Parathyroid adenoma (tissue), 2 donors: ENCODE measurements around the gene RASGEF1C.

ENCODE experiments used
- H2AFZ ChIP-seq: fragments of 300-600 bp; sonication (generic); one replicate; pipeline ENCODE4 v1.7.0; 2017; ENCODE audit warnings: antibody characterized with exemption, mild to moderate bottlenecking
- H3K27ac ChIP-seq: fragments of 300-600 bp; sonication (generic); one replicate; pipeline ENCODE4 v1.7.0; 2017
- H3K27me3 ChIP-seq: fragments of 300-600 bp; sonication (generic); one replicate; pipeline ENCODE4 v1.7.0; 2017; ENCODE audit warnings: low read length; ENCODE audit not compliant: control insufficient read depth, insufficient read depth
- H3K36me3 ChIP-seq: fragments of 300-600 bp; sonication (generic); one replicate; pipeline ENCODE4 v1.7.0; 2017; ENCODE audit warnings: low read length; ENCODE audit not compliant: control insufficient read depth, insufficient read depth
- H3K4me1 ChIP-seq: fragments of 300-600 bp; sonication (generic); one replicate; pipeline ENCODE4 v1.7.0; 2017; ENCODE audit warnings: control low read depth
- H3K4me2 ChIP-seq: fragments of 300-600 bp; sonication (generic); one replicate; pipeline ENCODE4 v1.7.0; 2017; ENCODE audit warnings: low read length
- H3K4me3 ChIP-seq: fragments of 300-600 bp; sonication (generic); one replicate; pipeline ENCODE4 v1.7.0; 2017; ENCODE audit warnings: low read depth, low read length
- H3K79me2 ChIP-seq: fragments of 300-600 bp; sonication (generic); one replicate; pipeline ENCODE4 v1.7.0; 2017; ENCODE audit warnings: control low read depth
- H3K9ac ChIP-seq: fragments of 300-600 bp; sonication (generic); one replicate; pipeline ENCODE4 v1.7.0; 2017; ENCODE audit warnings: mild to moderate bottlenecking
- H3K9me3 ChIP-seq: fragments of 300-600 bp; sonication (generic); one replicate; pipeline ENCODE4 v1.7.0; 2017; ENCODE audit warnings: low read length; ENCODE audit not compliant: control insufficient read depth
- CTCF ChIP-seq: fragments of 300-600 bp; sonication (generic); IDR thresholded peaks from one replicate; pipeline ENCODE4 v1.7.0; 2017; ENCODE audit warnings: antibody characterized with exemption, mild to moderate bottlenecking
- donor health status: primary hyperparathyroidism.

The RASGEF1C gene

DNA sequence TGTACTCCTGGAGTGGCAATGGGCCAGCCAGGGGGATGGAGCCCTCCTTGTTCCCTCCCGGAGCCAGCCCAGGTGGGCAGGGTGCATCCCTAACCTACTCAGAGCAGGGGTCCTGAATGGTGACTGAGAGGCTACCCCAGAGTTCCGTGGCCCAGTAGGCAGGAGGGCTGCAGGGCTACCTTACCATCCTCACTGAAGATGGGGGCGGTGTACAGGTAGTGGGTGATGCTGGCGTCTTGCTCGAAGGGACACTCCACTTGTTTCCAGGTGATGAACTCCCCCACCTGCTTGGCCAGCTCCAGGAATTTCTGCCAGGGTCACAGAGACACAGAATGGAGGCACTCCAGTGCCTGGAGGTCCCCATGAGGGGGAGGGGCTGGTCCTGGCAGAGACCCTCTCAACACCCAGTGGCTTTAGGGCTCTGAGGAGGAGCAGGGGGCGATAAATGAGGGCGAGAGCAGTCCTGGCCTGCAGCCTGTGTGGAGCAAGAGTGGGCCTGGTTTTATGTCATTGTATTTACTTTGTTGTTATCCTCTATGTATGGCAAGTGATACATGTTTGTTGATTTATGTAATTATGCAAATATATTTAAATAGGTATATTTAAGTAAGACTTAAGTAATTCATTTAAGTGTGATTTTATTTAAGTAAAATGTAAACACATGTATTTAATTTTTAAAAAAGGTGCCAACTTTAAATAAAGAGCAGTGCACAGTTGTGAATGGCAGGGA, 97.6 kb downstream of the RASGEF1C start:
- Histone ChIP-seq H2AFZ (no peak overlapping the region), H3K4me3 (no peak overlapping the region), H3K27me3 (no peaks in the 10 kb centered on the region), H3K4me2 (no peak overlapping the region), H3K27ac (no peak overlapping the region), H3K36me3 (no peaks in the 10 kb centered on the region), H3K9me3 (no peaks in the 10 kb centered on the region), H3K9ac (no peak overlapping the region), H3K79me2 (no peaks in the 10 kb centered on the region), H3K4me1 (no peaks in the 10 kb centered on the region)
- TF ChIP-seq CTCF = no peak

DNA sequence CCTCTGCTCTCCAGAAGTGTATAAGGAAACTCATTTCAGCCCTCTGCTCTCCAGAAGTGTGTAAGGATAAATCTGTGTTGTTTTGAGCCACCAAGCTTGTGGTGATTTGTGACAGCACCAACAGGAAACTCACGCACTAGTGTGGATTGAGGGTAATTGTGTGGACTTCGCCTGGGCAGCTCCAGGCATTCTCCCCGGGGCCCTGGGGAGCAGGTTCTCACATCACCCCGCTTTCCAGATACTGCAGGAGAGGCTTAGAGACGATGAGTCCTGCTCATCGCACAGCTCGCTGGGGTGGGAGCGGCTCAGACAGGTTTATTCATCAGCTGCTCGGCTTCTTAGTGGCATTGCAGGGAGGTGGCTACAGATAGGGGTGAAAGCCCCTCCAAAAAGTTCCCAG, 99.1 kb downstream of the RASGEF1C start:
- Histone ChIP-seq H3K9me3 (no peaks in the 10 kb centered on the region), H3K36me3 (no peaks in the 10 kb centered on the region), H2AFZ (no peak overlapping the region), H3K9ac (no peak overlapping the region), H3K27me3 (no peaks in the 10 kb centered on the region), H3K4me3 (no peak overlapping the region), H3K79me2 (no peaks in the 10 kb centered on the region), H3K4me1 (no peaks in the 10 kb centered on the region), H3K4me2 (no peak overlapping the region), H3K27ac (no peak overlapping the region)
- no peak for TF ChIP-seq CTCF

GRCh38 chr5:180107005-180107404, 102.0 kb downstream of the RASGEF1C start:
- Histone ChIP-seq H3K36me3 (no peaks in the 10 kb centered on the region), H3K4me1 (no peaks in the 10 kb centered on the region), H3K79me2 (no peaks in the 10 kb centered on the region), H3K9me3 (no peaks in the 10 kb centered on the region), H3K27ac (no peak overlapping the region), H2AFZ (no peak overlapping the region), H3K27me3 (no peaks in the 10 kb centered on the region), H3K4me2 (no peak overlapping the region), H3K4me3 (no peak overlapping the region), H3K9ac (no peak overlapping the region)
- no peak for TF ChIP-seq CTCF

DNA sequence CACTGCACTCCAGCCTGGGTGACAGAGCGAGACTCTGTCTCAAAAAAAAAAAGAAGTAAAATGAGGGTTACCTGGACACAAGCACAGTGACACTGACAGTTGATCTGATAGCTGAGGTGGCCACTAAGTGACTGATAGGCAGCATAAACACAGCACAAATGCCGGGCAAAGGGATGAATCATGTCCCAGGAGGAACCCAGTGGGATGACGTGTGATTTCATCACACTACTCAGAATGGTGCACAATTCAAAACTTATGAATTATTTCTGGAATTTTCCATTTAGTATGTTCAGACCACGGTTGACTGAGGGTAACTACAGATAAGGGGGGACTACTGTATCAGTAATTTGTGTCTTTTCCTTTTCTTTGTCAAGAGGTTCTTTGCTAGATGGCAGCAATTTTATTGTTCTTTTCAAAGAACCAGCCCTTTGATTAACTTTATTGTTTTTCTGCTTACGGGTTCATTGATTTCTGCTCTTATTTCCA, 103.1 kb downstream of the RASGEF1C start:
- H2AFZ ChIP-seq = no peak overlapping the region
- H3K27ac ChIP-seq = no peak overlapping the region
- H3K79me2 ChIP-seq = no peaks in the 10 kb centered on the region
- no peak for TF ChIP-seq CTCF
- H3K9me3 ChIP-seq = no peaks in the 10 kb centered on the region
- H3K36me3 ChIP-seq = no peaks in the 10 kb centered on the region
- no peak overlapping the region for H3K9ac ChIP-seq
- H3K27me3 ChIP-seq = no peaks in the 10 kb centered on the region
- no peak overlapping the region for H3K4me3 ChIP-seq
- no peaks in the 10 kb centered on the region for H3K4me1 ChIP-seq
- no peak overlapping the region for H3K4me2 ChIP-seq

DNA sequence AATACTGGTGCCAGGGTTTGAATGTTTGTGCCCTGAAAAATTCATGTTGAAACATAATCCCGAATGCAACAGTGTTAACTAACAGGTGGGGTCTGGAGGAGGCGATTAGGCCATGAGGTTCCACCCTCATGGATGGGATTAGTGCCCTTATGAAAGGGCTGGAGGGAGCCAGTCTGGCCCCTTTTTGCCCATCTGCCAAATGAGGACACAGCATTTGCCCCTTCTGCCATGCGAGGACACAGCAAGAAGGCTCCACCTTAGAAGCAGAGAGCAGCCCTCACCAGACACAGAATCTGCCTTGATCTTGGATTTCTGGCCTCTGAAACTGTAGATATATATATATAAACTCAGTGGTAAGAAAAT, 104.9 kb downstream of the RASGEF1C start:
- Histone ChIP-seq H3K27me3 (no peaks in the 10 kb centered on the region), H3K4me1 (no peaks in the 10 kb centered on the region), H3K4me2 (no peak overlapping the region), H3K79me2 (no peaks in the 10 kb centered on the region), H3K4me3 (no peak overlapping the region), H2AFZ (no peak overlapping the region), H3K9me3 (no peaks in the 10 kb centered on the region), H3K36me3 (no peaks in the 10 kb centered on the region), H3K9ac (no peak overlapping the region), H3K27ac (no peak overlapping the region)
- no peak for TF ChIP-seq CTCF
